IPS-20b (cell line): ENCODE data around the gene RAB3A.

Experiments used
- H3K27ac ChIP-seq: one replicate; pipeline ENCODE4 v1.5.1; 2013; ENCODE audit warnings: low read length
- H3K27me3 ChIP-seq: 2 replicates; pipeline ENCODE4 v1.6.1; 2013; ENCODE audit warnings: mild to moderate bottlenecking, low read length, inconsistent platforms; ENCODE audit not compliant: insufficient read depth
- H3K36me3 ChIP-seq: 2 replicates; pipeline ENCODE4 v1.6.1; 2013; ENCODE audit warnings: low read depth, mild to moderate bottlenecking, inconsistent platforms, low read length, moderate library complexity; ENCODE audit not compliant: insufficient read depth
- H3K4me1 ChIP-seq: 2 replicates; pipeline ENCODE4 v1.6.1; 2013; ENCODE audit warnings: mild to moderate bottlenecking, control low read depth, inconsistent platforms, low read length, moderate library complexity; ENCODE audit not compliant: insufficient read depth
- H3K4me3 ChIP-seq: 2 replicates; pipeline ENCODE4 v1.5.1; 2013; ENCODE audit warnings: mild to moderate bottlenecking, low read length, inconsistent platforms
- H3K9ac ChIP-seq: 2 replicates; pipeline ENCODE4 v1.6.1; 2013; ENCODE audit warnings: low read depth, mild to moderate bottlenecking, inconsistent platforms, low read length, moderate library complexity
- H3K9me3 ChIP-seq: 2 replicates; pipeline ENCODE4 v1.6.1; 2013; ENCODE audit warnings: mild to moderate bottlenecking, low read depth, low read length, inconsistent platforms; ENCODE audit not compliant: insufficient read depth

Gene RAB3A

GRCh38 chr19:18230941-18231734, 27.3 kb upstream of the RAB3A start:
- Histone ChIP-seq H3K9ac (no peak overlapping the region), H3K36me3 (no peaks in the 10 kb centered on the region), H3K9me3 (no peaks in the 10 kb centered on the region), H3K27ac (no peak overlapping the region), H3K4me3 (no peak overlapping the region), H3K27me3 (peaks cover 40% of the 10 kb centered on the region), H3K4me1 (peaks cover 19% of the 10 kb centered on the region)

- Histone ChIP-seq H3K9ac (no peak overlapping the region), H3K9me3 (no peaks in the 10 kb centered on the region), H3K27me3 (peaks cover 49% of the 10 kb centered on the region), H3K4me3 (no peak overlapping the region), H3K27ac (no peak overlapping the region), H3K36me3 (no peaks in the 10 kb centered on the region), H3K4me1 (peaks cover 19% of the 10 kb centered on the region)
Measured at GRCh38 chr19:18229915-18230314, 26.1 kb upstream of the RAB3A start.

- Histone ChIP-seq H3K4me3 (no peak overlapping the region), H3K27ac (no peak overlapping the region), H3K4me1 (peaks cover 19% of the 10 kb centered on the region), H3K27me3 (peaks cover 49% of the 10 kb centered on the region), H3K9me3 (no peaks in the 10 kb centered on the region), H3K9ac (no peak overlapping the region), H3K36me3 (no peaks in the 10 kb centered on the region)
Measured at GRCh38 chr19:18229474-18229873, 25.6 kb upstream of the RAB3A start.

- Histone ChIP-seq H3K27me3 (peaks cover 42% of the 10 kb centered on the region), H3K9me3 (no peaks in the 10 kb centered on the region), H3K4me3 (no peak overlapping the region), H3K4me1 (peaks cover 19% of the 10 kb centered on the region), H3K36me3 (no peaks in the 10 kb centered on the region), H3K9ac (no peak overlapping the region), H3K27ac (no peak overlapping the region)
Measured at GRCh38 chr19:18227781-18228271, 24.0 kb upstream of the RAB3A start.

- H3K27ac ChIP-seq = no peak overlapping the region
- H3K36me3 ChIP-seq = no peaks in the 10 kb centered on the region
- no peaks in the 10 kb centered on the region for H3K9me3 ChIP-seq
- H3K27me3 ChIP-seq = peaks cover 42% of the 10 kb centered on the region
- no peak overlapping the region for H3K4me3 ChIP-seq
- H3K4me1 ChIP-seq = peaks cover 14% of the 10 kb centered on the region
- no peak overlapping the region for H3K9ac ChIP-seq
Measured at GRCh38 chr19:18226956-18227780, 23.3 kb upstream of the RAB3A start.

- Histone ChIP-seq H3K27me3 (peaks cover 38% of the 10 kb centered on the region), H3K27ac (no peak within 1 kb of the TSS), H3K9ac (no peak within 1 kb of the TSS), H3K4me1 (0 out of 2 replicates have a peak, but pooled peaks cover 3% of the 10 kb centered on the region), H3K4me3 (peak within 1 kb of the TSS; percentile 13; the same call in 1 of the 2 replicates), H3K36me3 (no peaks in the 10 kb centered on the region), H3K9me3 (no peaks in the 10 kb centered on the region)
Measured at GRCh38 chr19:18225702-18226468, 22.0 kb upstream of the RAB3A start, which contains the start of gene PDE4C. Gene PDE4C (minus strand): TSS chr19:18226438. CDS start chr19:18226415, 23 bp downstream.

GRCh38 chr19:18225355-18225701, 21.5 kb upstream of the RAB3A start:
- Histone ChIP-seq H3K4me3 (peak overlapping the region; percentile 13; the same call in 1 of the 2 replicates), H3K9ac (no peak overlapping the region), H3K4me1 (peaks cover 3% of the 10 kb centered on the region; the same call in 1 of the 2 replicates), H3K27ac (no peak overlapping the region), H3K27me3 (peaks cover 41% of the 10 kb centered on the region), H3K36me3 (no peaks in the 10 kb centered on the region), H3K9me3 (no peaks in the 10 kb centered on the region)

- Histone ChIP-seq H3K4me1 (peaks cover 3% of the 10 kb centered on the region; the same call in 1 of the 2 replicates), H3K36me3 (no peaks in the 10 kb centered on the region), H3K9me3 (no peaks in the 10 kb centered on the region), H3K4me3 (peak overlapping the region; percentile 93), H3K27me3 (peaks cover 47% of the 10 kb centered on the region), H3K27ac (peak overlapping the region; percentile 75), H3K9ac (peak overlapping the region; percentile 95; the same call in 1 of the 2 replicates)
Measured at GRCh38 chr19:18224525-18225354, 20.9 kb upstream of the RAB3A start.

- no peaks in the 10 kb centered on the region for H3K36me3 ChIP-seq
- peak overlapping the region; percentile 93 for H3K4me3 ChIP-seq
- peaks cover 3% of the 10 kb centered on the region; the same call in 1 of the 2 replicates for H3K4me1 ChIP-seq
- no peaks in the 10 kb centered on the region for H3K9me3 ChIP-seq
- H3K27ac ChIP-seq = peak overlapping the region; percentile 75
- H3K9ac ChIP-seq = peak overlapping the region; percentile 95; the same call in 1 of the 2 replicates
- peaks cover 48% of the 10 kb centered on the region for H3K27me3 ChIP-seq
Measured at GRCh38 chr19:18223860-18224524, 20.1 kb upstream of the RAB3A start.
